DOHH2 (cell line): ENCODE measurements around the gene TCIRG1.
"Not testable (repeated sequence)": the region's sequence is repeated elsewhere in the genome, so short reads cannot be mapped to it uniquely, and the experiment has no call there.

ENCODE experiments used
- H3F3A ChIP-seq: fragments of 200-600 bp; sonication (generic), shearing (Covaris generic); 2 replicates; pipeline ENCODE4 v1.6.0; 2016; ENCODE audit warnings: antibody characterized with exemption, mild to moderate bottlenecking; ENCODE audit not compliant: control insufficient read depth, insufficient read depth
- H3K27ac ChIP-seq: fragments of 200-600 bp; sonication (generic); 2 replicates; pipeline ENCODE4 v1.5.1; 2014; ENCODE audit warnings: low read depth, mild to moderate bottlenecking, low read length, moderate library complexity
- H3K27me3 ChIP-seq: fragments of 200-600 bp; sonication (generic); 2 replicates; pipeline ENCODE4 v1.6.1; 2014; ENCODE audit warnings: mild to moderate bottlenecking, low read length, mixed read lengths; ENCODE audit not compliant: control insufficient read depth
- H3K36me3 ChIP-seq: fragments of 200-600 bp; sonication (generic); 2 replicates; pipeline ENCODE4 v1.6.1; 2014; ENCODE audit warnings: mild to moderate bottlenecking, low read length, moderate library complexity, mixed read lengths; ENCODE audit not compliant: control insufficient read depth
- H3K4me1 ChIP-seq: fragments of 200-600 bp; sonication (generic); 2 replicates; pipeline ENCODE4 v1.6.1; 2014; ENCODE audit warnings: mild to moderate bottlenecking, low read length, mixed read lengths; ENCODE audit not compliant: control insufficient read depth
- H3K4me2 ChIP-seq: fragments of 200-600 bp; sonication (generic); 2 replicates; pipeline ENCODE4 v1.6.0; 2014; ENCODE audit warnings: mild to moderate bottlenecking, low read length, moderate library complexity
- H3K4me3 ChIP-seq: fragments of 200-600 bp; sonication (generic); 2 replicates; pipeline ENCODE4 v1.5.1; 2014; ENCODE audit warnings: mild to moderate bottlenecking, low read length, mixed read lengths
- H3K79me2 ChIP-seq: fragments of 200-600 bp; sonication (generic); 2 replicates; pipeline ENCODE4 v1.6.1; 2014; ENCODE audit warnings: mild to moderate bottlenecking, low read length, mixed read lengths; ENCODE audit not compliant: control insufficient read depth
- H3K9me2 ChIP-seq: fragments of 200-600 bp; sonication (generic); replicated peaks from 2 replicates; pipeline ENCODE4 v1.6.1; 2014; ENCODE audit warnings: mild to moderate bottlenecking, low read length, mixed read lengths; ENCODE audit not compliant: control insufficient read depth
- H3K9me3 ChIP-seq: fragments of 200-600 bp; sonication (generic); 2 replicates; pipeline ENCODE4 v1.6.1; 2014; ENCODE audit warnings: antibody characterized with exemption, low read length, mixed read lengths; ENCODE audit not compliant: control insufficient read depth, insufficient read depth
- H4K20me1 ChIP-seq: fragments of 200-600 bp; sonication (generic); 2 replicates; pipeline ENCODE4 v1.6.0; 2014; ENCODE audit warnings: low read depth, mild to moderate bottlenecking, antibody characterized with exemption, low read length, moderate library complexity; ENCODE audit not compliant: control insufficient read depth, insufficient read depth
- EZH2phosphoT487 ChIP-seq: fragments of 200-600 bp; sonication (generic); IDR thresholded peaks from 2 replicates; pipeline ENCODE4 v1.6.1; 2017; ENCODE audit warnings: borderline replicate concordance, mild to moderate bottlenecking, antibody characterized with exemption, low read length, moderate library complexity, mixed read lengths
- TF ChIP-seq, protein P1 (sequence below): fragments of 200-600 bp; sonication (generic); IDR thresholded peaks from one replicate; pipeline ENCODE4 v1.5.1; 2014; ENCODE audit warnings: antibody characterized with exemption, mild to moderate bottlenecking, low read depth, low read length; ENCODE audit not compliant: poor library complexity, severe bottlenecking

Gene TCIRG1

DNA sequence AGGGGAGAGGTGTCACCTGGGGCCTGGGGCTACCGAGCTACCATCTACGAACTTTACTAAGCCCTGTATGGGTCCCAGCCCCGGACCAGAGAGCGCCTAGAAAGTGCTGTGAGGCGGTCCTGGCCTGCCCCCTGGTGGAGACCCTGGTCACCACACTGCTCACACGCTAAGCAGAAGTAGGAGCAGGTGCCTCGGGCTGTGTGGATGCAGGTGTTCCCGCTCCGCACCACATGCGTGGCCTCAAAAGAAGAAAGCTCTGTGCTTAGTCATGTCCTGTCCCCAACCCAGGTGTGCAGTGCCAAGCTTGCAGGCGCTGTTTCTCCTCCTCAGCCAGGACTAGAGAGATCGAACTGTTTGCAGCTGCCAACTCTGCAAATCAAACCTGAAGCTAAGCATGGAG is 45.0 kb upstream of the TCIRG1 start:
- not testable (repeated sequence) for H3K27ac ChIP-seq, H3K4me3 ChIP-seq, H3K9me2 ChIP-seq, H3K9me3 ChIP-seq, H3F3A ChIP-seq, H3K27me3 ChIP-seq, H4K20me1 ChIP-seq, H3K79me2 ChIP-seq
- H3K36me3 ChIP-seq, result peaks cover 41% of the 10 kb centered on the region
- peak overlapping the region; percentile 30; the same call in 1 of the 2 replicates for H3K4me2 ChIP-seq
- TF ChIP-seq, protein P1, sequence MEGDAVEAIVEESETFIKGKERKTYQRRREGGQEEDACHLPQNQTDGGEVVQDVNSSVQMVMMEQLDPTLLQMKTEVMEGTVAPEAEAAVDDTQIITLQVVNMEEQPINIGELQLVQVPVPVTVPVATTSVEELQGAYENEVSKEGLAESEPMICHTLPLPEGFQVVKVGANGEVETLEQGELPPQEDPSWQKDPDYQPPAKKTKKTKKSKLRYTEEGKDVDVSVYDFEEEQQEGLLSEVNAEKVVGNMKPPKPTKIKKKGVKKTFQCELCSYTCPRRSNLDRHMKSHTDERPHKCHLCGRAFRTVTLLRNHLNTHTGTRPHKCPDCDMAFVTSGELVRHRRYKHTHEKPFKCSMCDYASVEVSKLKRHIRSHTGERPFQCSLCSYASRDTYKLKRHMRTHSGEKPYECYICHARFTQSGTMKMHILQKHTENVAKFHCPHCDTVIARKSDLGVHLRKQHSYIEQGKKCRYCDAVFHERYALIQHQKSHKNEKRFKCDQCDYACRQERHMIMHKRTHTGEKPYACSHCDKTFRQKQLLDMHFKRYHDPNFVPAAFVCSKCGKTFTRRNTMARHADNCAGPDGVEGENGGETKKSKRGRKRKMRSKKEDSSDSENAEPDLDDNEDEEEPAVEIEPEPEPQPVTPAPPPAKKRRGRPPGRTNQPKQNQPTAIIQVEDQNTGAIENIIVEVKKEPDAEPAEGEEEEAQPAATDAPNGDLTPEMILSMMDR, result peak; percentile 49
- H3K4me1 ChIP-seq, result peaks cover 20% of the 10 kb centered on the region

GRCh38 chr11:67994387-67994786 is 44.4 kb upstream of the TCIRG1 start:
- H3K27ac ChIP-seq, H3K27me3 ChIP-seq, H3K79me2 ChIP-seq, H3F3A ChIP-seq, H4K20me1 ChIP-seq, H3K9me2 ChIP-seq, H3K4me3 ChIP-seq, H3K9me3 ChIP-seq, H3K4me2 ChIP-seq: not testable (repeated sequence)
- H3K36me3 ChIP-seq, result peaks cover 46% of the 10 kb centered on the region
- peaks cover 20% of the 10 kb centered on the region for H3K4me1 ChIP-seq

- H3K79me2 ChIP-seq, H3K9me2 ChIP-seq, H3K27ac ChIP-seq, H3F3A ChIP-seq, H3K27me3 ChIP-seq, H3K4me2 ChIP-seq, H3K9me3 ChIP-seq, H3K4me3 ChIP-seq, H4K20me1 ChIP-seq: not testable (repeated sequence)
- H3K4me1 ChIP-seq, result peaks cover 20% of the 10 kb centered on the region
- H3K36me3 ChIP-seq, result peaks cover 53% of the 10 kb centered on the region
Measured at GRCh38 chr11:67995129-67995528, 43.7 kb upstream of the TCIRG1 start.

DNA sequence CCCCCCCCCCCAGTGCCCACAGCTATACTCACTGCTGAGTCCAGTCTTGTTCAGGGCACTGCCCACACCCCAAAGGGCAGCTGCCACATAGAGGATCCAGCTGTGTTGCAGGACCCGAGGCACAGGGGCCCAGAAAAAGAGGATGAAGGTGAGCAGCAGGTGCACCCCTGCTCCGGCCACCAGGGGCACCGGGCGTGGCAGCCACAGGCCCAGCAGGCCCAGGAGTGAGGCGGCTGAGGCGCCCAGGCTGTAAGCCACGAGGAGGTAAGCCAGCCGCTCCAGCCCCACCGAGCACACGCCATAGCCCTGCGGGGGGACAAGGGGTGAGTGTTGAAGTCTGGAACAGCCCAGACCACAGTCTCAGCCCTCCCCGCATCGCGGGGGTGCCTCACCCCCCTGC is 43.2 kb upstream of the TCIRG1 start:
- H3K9me3 ChIP-seq, H3K4me2 ChIP-seq, H4K20me1 ChIP-seq, H3K4me3 ChIP-seq, H3F3A ChIP-seq, H3K27me3 ChIP-seq, H3K27ac ChIP-seq, H3K9me2 ChIP-seq, H3K79me2 ChIP-seq: not testable (repeated sequence)
- Histone ChIP-seq H3K4me1 (peaks cover 20% of the 10 kb centered on the region), H3K36me3 (peaks cover 56% of the 10 kb centered on the region)

DNA sequence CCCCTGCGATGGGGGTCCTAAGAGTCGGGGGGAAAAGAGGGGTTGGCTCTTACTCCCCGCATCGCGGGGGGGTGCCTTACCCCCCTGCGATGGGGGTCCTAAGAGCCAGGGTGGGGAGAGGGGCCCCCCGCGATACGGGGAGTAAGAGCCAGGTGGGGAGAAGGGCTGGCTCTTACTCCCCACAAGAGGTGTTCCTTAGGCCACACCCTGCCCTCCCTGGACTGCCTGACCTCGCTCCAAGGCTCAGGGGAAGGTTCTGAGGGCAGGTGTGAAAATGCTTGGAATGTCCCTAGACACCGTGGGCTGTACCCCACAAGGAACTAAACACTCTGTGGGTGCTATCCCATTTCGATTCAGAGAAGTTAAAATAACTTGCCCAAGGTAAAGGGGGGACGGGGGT is 42.8 kb upstream of the TCIRG1 start:
- Histone ChIP-seq H4K20me1 (no peaks in the 10 kb centered on the region), H3K4me3 (no peak overlapping the region), H3F3A (no peaks in the 10 kb centered on the region), H3K9me2 (no peaks in the 10 kb centered on the region), H3K4me1 (peaks cover 20% of the 10 kb centered on the region), H3K4me2 (no peak overlapping the region), H3K9me3 (no peaks in the 10 kb centered on the region; the same call in 1 of the 2 replicates), H3K27me3 (no peaks in the 10 kb centered on the region), H3K79me2 (no peaks in the 10 kb centered on the region), H3K27ac (no peak overlapping the region), H3K36me3 (peaks cover 58% of the 10 kb centered on the region)
- TF ChIP-seq EZH2phosphoT487, result no peak
- TF ChIP-seq, protein P1, result no peak
